Stimulated activated CD4-positive, alpha-beta T cell treated with anti-CD3 and anti-CD28 coated beads, Interleukin-12 subunit alpha, Interleukin-12 subunit beta, amount 100 ng/mL, for 24 hours (primary cell): ENCODE measurements around the gene MSMP.

Experiments
- DNase-seq, 2 experiments: peaks; one replicate each; pipeline ENCODE4 v3.0.0-alpha.2; 2020; ENCODE audit warnings: low read depth in 2 of 2

MSMP gene

GRCh38 chr9:35771534-35771933 lies 17.5 kb upstream of the MSMP start:
- DNase-seq: no peak

GRCh38 chr9:35771075-35771433 lies 17.0 kb upstream of the MSMP start:
- DNase-seq: no peak

- no peak for DNase-seq
Observed at GRCh38 chr9:35769763-35770162, 15.7 kb upstream of the MSMP start.

- no peak for DNase-seq
Observed at GRCh38 chr9:35767458-35767857, 13.4 kb upstream of the MSMP start.

GRCh38 chr9:35766997-35767396 lies 12.9 kb upstream of the MSMP start:
- DNase-seq: no peak

- DNase-seq: no peak
Observed at GRCh38 chr9:35763803-35764202, 9.7 kb upstream of the MSMP start.

- no peak for DNase-seq
Observed at GRCh38 chr9:35763181-35763580, 9.1 kb upstream of the MSMP start.

GRCh38 chr9:35760651-35761050 lies 6.6 kb upstream of the MSMP start:
- DNase-seq: no peak

- no peak for DNase-seq
Observed at GRCh38 chr9:35759795-35760194, 5.7 kb upstream of the MSMP start.

- DNase-seq: no peak
Observed at GRCh38 chr9:35758475-35759050, 4.5 kb upstream of the MSMP start.

GRCh38 chr9:35757892-35758275 lies 3.8 kb upstream of the MSMP start:
- no peak for DNase-seq

GRCh38 chr9:35757226-35757891 lies 3.3 kb upstream of the MSMP start:
- no peak for DNase-seq

- peak; percentile 65 to 84 for DNase-seq
Observed at GRCh38 chr9:35756275-35757225, 2.5 kb upstream of the MSMP start.

- DNase-seq: no peak
Observed at GRCh38 chr9:35755071-35755470, 995 bp upstream of the MSMP start.

GRCh38 chr9:35753466-35753865 lies 610 bp downstream of the MSMP start:
- no peak for DNase-seq

GRCh38 chr9:35750256-35750531 lies 3.9 kb downstream of the MSMP start:
- no peak for DNase-seq

- DNase-seq: peak in 1 of 2 experiments; percentile 29
Observed at GRCh38 chr9:35749515-35750255, 4.4 kb downstream of the MSMP start.

- DNase-seq: peak; percentile 33 to 64
Observed at GRCh38 chr9:35748858-35749514, 5.1 kb downstream of the MSMP start, which contains the start of the genes GBA2 and RGP1. GBA2 (minus strand) TSS chr9:35749228; CDS start chr9:35748704, 524 bp downstream. RGP1 (plus strand) TSS chr9:35749287; CDS start chr9:35749756, 469 bp downstream.

GRCh38 chr9:35748242-35748857 lies 5.7 kb downstream of the MSMP start:
- DNase-seq: no peak

- no peak for DNase-seq
Observed at GRCh38 chr9:35746583-35746982, 7.5 kb downstream of the MSMP start.

- DNase-seq: no peak
Observed at GRCh38 chr9:35745569-35745968, 8.5 kb downstream of the MSMP start.
